A549 treated with GW870086 at 1 μM for 4 hours (cell line): ENCODE measurements around the gene HNF4A. TPM values are rescaled to one million over a fixed set of nuclear protein-coding genes. Genes with fewer than 3 reads are reported as not detected.

ENCODE experiments used
- total RNA-seq: library from RNA; stranded (reverse); fragments of 200-300 nt; extraction: Qiagen RNA extraction; gene quantifications from 5 replicates; pipeline ENCODE4 v1.2.3, GENCODE V29; 2022; ENCODE audit warnings: low read depth

The HNF4A gene
- total RNA-seq = 15.4 to 21.7 TPM (median 19.8 TPM) in 5 replicates

GRCh38 chr20:44355498-44356352, at the start of gene HNF4A:
Gene HNF4A (plus strand): TSS chr20:44355699. CDS start chr20:44355805, 106 bp downstream.

GRCh38 chr20:44310664-44311639, 44.5 kb upstream of the HNF4A start, which contains the start of gene FITM2:
Gene FITM2 (minus strand): TSS chr20:44311202. CDS start chr20:44311148, 54 bp downstream.

GRCh38 chr20:44336725-44337380, 18.6 kb upstream of the HNF4A start, which contains the start of gene R3HDML:
Gene R3HDML (plus strand): TSS chr20:44337043. CDS start chr20:44337158, 115 bp downstream.

GRCh38 chr20:44475694-44476560, 120.4 kb downstream of the HNF4A start, which contains the start of gene TTPAL:
Gene TTPAL (plus strand): TSS chr20:44475874. CDS start chr20:44480000, 4,126 bp downstream.

Other genes starting within 250 kb of the HNF4A start
- gene JPH2, start 168.5 kb upstream of the HNF4A start, total RNA-seq = 3.0 to 3.7 TPM (median 3.2 TPM) in 5 replicates
- gene OSER1, start 144.9 kb upstream of the HNF4A start, total RNA-seq = 43.4 to 57.9 TPM (median 51.2 TPM) in 5 replicates
- gene GDAP1L1, start 108.4 kb upstream of the HNF4A start, total RNA-seq = 0.08 TPM in 1 of 5 replicates, not detected in the others
- gene FITM2, start 44.5 kb upstream of the HNF4A start, total RNA-seq = 7.2 to 9.3 TPM (median 8.7 TPM) in 5 replicates
- 0.18 to 0.75 TPM (median 0.39 TPM) in 4 of 5 replicates, not detected in the other for gene R3HDML, start 18.7 kb upstream of the HNF4A start, total RNA-seq
- 11.3 to 18.0 TPM (median 14.1 TPM) in 5 replicates for gene TTPAL, start 120.2 kb downstream of the HNF4A start, total RNA-seq
- 69.8 to 89.6 TPM (median 87.0 TPM) in 5 replicates for gene SERINC3, start 166.4 kb downstream of the HNF4A start, total RNA-seq
- gene PKIG, start 226.9 kb downstream of the HNF4A start, total RNA-seq = 35.2 to 41.6 TPM (median 37.8 TPM) in 5 replicates